Measurements from ENCODE around the gene EXOC3.

GRCh38 chr5:455806-456205, 12.8 kb downstream of the EXOC3 start:
- TF ChIP-seq CTCF (conservative IDR thresholded peaks at IDR 0.05; ENCODE audit: low read depth, low read length) = no peak
- TF ChIP-seq EZH2 (IDR thresholded peaks at IDR 0.05; ENCODE audit: low read length, unreplicated experiment) = no peak
- TF ChIP-seq EZH2phosphoT487 (IDR thresholded peaks at IDR 0.05; ENCODE audit: borderline replicate concordance, low read length) = no peak
